ENCODE results near the gene DOCK2.
A peak's percentile ranks its signal among the peaks of the same experiment; 100 is the strongest.
"Not testable (repeated sequence)": the region's sequence is repeated elsewhere in the genome, so short reads cannot be mapped to it uniquely, and the experiment has no call there.

DOCK2 gene

GRCh38 chr5:169754737-169755136, 117.7 kb downstream of the DOCK2 start:
- no peak for DNase-seq

- DNase-seq, result no peak
Observed at GRCh38 chr5:169756071-169756765, 119.1 kb downstream of the DOCK2 start.

- DNase-seq, result no peak
Observed at GRCh38 chr5:169757016-169757415, 119.9 kb downstream of the DOCK2 start.

- DNase-seq, result no peak
Observed at GRCh38 chr5:169758886-169759285, 121.8 kb downstream of the DOCK2 start.

- DNase-seq, result no peak
Observed at GRCh38 chr5:169760229-169760628, 123.2 kb downstream of the DOCK2 start.

GRCh38 chr5:169762338-169763095, 125.4 kb downstream of the DOCK2 start:
- no peak for DNase-seq

GRCh38 chr5:169763376-169764017, 126.4 kb downstream of the DOCK2 start:
- DNase-seq, result no peak

- no peak for DNase-seq
Observed at GRCh38 chr5:169764018-169764378, 126.9 kb downstream of the DOCK2 start.

- DNase-seq, result no peak
Observed at GRCh38 chr5:169765176-169765996, 128.3 kb downstream of the DOCK2 start.

- DNase-seq, result not testable (repeated sequence)
Observed at GRCh38 chr5:169766943-169767342, 129.9 kb downstream of the DOCK2 start.

- no peak for DNase-seq
Observed at GRCh38 chr5:169767938-169768337, 130.9 kb downstream of the DOCK2 start.

- DNase-seq, result no peak
Observed at GRCh38 chr5:169768416-169768815, 131.3 kb downstream of the DOCK2 start.

- no peak for DNase-seq
Observed at GRCh38 chr5:169770109-169770508, 133.0 kb downstream of the DOCK2 start.

GRCh38 chr5:169772256-169772655, 135.2 kb downstream of the DOCK2 start:
- no peak for DNase-seq

- no peak for DNase-seq
Observed at GRCh38 chr5:169772688-169773087, 135.6 kb downstream of the DOCK2 start.

GRCh38 chr5:169777159-169777558, 140.1 kb downstream of the DOCK2 start:
- DNase-seq, result no peak

- DNase-seq, result no peak
Observed at GRCh38 chr5:169778622-169779596, 141.8 kb downstream of the DOCK2 start.

GRCh38 chr5:169781420-169782345, 144.6 kb downstream of the DOCK2 start:
- peak in 2 of 56 donors; percentile 5 to 7 for DNase-seq

Measured in nucleus accumbens (tissue), 56 donors.